IMR-90 (cell line): Measurements from ENCODE around the gene ATP6V0C. TPM values are rescaled to one million over a fixed set of nuclear protein-coding genes. Genes with fewer than 3 reads are reported as not detected.

Experiments used
- ATAC-seq: fragments of 200-7000 bp; cut with Tn5 transposase; 2 replicates; pipeline ENCODE4 v1.9.1; 2020; ENCODE audit warnings: low read depth, mild to moderate bottlenecking, moderate library complexity
- BruUV-seq: library from RNA; stranded (reverse); fragments of 400-500 nt; replicated peaks from 2 replicates; lab custom pipeline; 2021; lab: Mats Ljungman, UMichigan
- CTCF ChIA-PET: fragments of 300-600 bp; formaldehyde crosslinking; extraction: SDS; loops from one replicate; lab custom pipeline; 2021; ENCODE audit warnings: antibody characterized with exemption; lab: Yijun Ruan, JAX
- POLR2A ChIA-PET: fragments of 300-600 bp; sonication (Branson Sonifier 250); formaldehyde crosslinking; loops from one replicate; lab custom pipeline; 2022; ENCODE audit warnings: antibody characterized with exemption; ENCODE audit not compliant: unreplicated experiment; lab: Charles Lee
- DNase-seq: peaks from one replicate; pipeline ENCODE4 v3.0.0; 2013
- H2AFZ ChIP-seq: replicated peaks from 2 replicates; pipeline ENCODE3; 2013; ENCODE audit warnings: low read length, mild to moderate bottlenecking; ENCODE audit not compliant: poor library complexity
- H2AK5ac ChIP-seq: 2 replicates; pipeline ENCODE4 v1.6.1; 2013; ENCODE audit warnings: low read depth, low read length, inconsistent platforms
- H2AK9ac ChIP-seq: replicated peaks from 2 replicates; pipeline ENCODE3; 2013; ENCODE audit warnings: mild to moderate bottlenecking, low read depth, low read length, moderate library complexity; ENCODE audit not compliant: poor library complexity
- H2BK120ac ChIP-seq: 2 replicates; pipeline ENCODE4 v1.6.1; 2013; ENCODE audit warnings: low read depth, low read length, inconsistent platforms
- H2BK15ac ChIP-seq: 3 replicates; pipeline ENCODE4 v1.6.1; 2013; ENCODE audit warnings: low read depth, low read length, inconsistent platforms
- H2BK20ac ChIP-seq: 2 replicates; pipeline ENCODE4 v1.6.1; 2013; ENCODE audit warnings: low read depth, mild to moderate bottlenecking, inconsistent platforms, low read length, moderate library complexity
- H2BK5ac ChIP-seq: 2 replicates; pipeline ENCODE4 v1.6.1; 2013; ENCODE audit warnings: mild to moderate bottlenecking, low read depth, low read length, inconsistent platforms; ENCODE audit not compliant: poor library complexity, severe bottlenecking
- H3K14ac ChIP-seq: replicated peaks from 2 replicates; pipeline ENCODE4 v1.6.1; 2013; ENCODE audit warnings: low read depth, low read length, inconsistent platforms
- H3K18ac ChIP-seq: 2 replicates; pipeline ENCODE4 v1.6.1; 2013; ENCODE audit warnings: low read depth, low read length, control low read depth
- H3K23ac ChIP-seq: 2 replicates; pipeline ENCODE4 v1.6.1; 2013; ENCODE audit warnings: low read depth, low read length, inconsistent platforms
- H3K27ac ChIP-seq: 2 replicates; pipeline ENCODE4 v1.5.1; 2013; ENCODE audit warnings: mild to moderate bottlenecking, control low read depth, low read length; ENCODE audit not compliant: insufficient read depth
- H3K27me3 ChIP-seq: 2 replicates; pipeline ENCODE4 v1.6.1; 2013; ENCODE audit warnings: low read length; ENCODE audit not compliant: control insufficient read depth, insufficient read depth
- H3K36me3 ChIP-seq: 2 replicates; pipeline ENCODE4 v1.6.1; 2013; ENCODE audit warnings: low read length, mixed read lengths; ENCODE audit not compliant: control insufficient read depth, insufficient read depth
- H3K4ac ChIP-seq: 2 replicates; pipeline ENCODE4 v1.6.1; 2013; ENCODE audit warnings: low read depth, low read length, inconsistent platforms
- H3K4me1 ChIP-seq: 2 replicates; pipeline ENCODE4 v1.6.1; 2013; ENCODE audit warnings: low read length, mixed read lengths; ENCODE audit not compliant: control insufficient read depth, insufficient read depth
- H3K4me2 ChIP-seq: 2 replicates; pipeline ENCODE4 v1.6.1; 2013; ENCODE audit warnings: low read depth, mild to moderate bottlenecking, control low read depth, low read length, moderate library complexity
- H3K4me3 ChIP-seq: 2 replicates; pipeline ENCODE4 v1.5.1; 2013; ENCODE audit warnings: low read depth, mild to moderate bottlenecking, control low read depth, low read length, moderate library complexity; ENCODE audit not compliant: insufficient read depth
- H3K56ac ChIP-seq: 2 replicates; pipeline ENCODE4 v1.6.1; 2013; ENCODE audit warnings: low read length, inconsistent platforms; ENCODE audit not compliant: insufficient read depth; ENCODE audit errors: extremely low read depth
- H3K79me1 ChIP-seq, 2 experiments: 2 replicates each; pipeline ENCODE4 v1.6.1; 2013; ENCODE audit warnings: low read length in 2 of 2, inconsistent platforms in 1 of 2, low read depth in 1 of 2
- H3K9ac ChIP-seq: 2 replicates; pipeline ENCODE4 v1.6.1; 2013; ENCODE audit warnings: low read depth, low read length, control low read depth
- H3K9me1 ChIP-seq: 2 replicates; pipeline ENCODE4 v1.6.1; 2013; ENCODE audit warnings: low read length, inconsistent platforms; ENCODE audit not compliant: insufficient read depth
- H3K9me3 ChIP-seq: 2 replicates; pipeline ENCODE4 v1.6.1; 2013; ENCODE audit warnings: low read length; ENCODE audit not compliant: control insufficient read depth, insufficient read depth
- H4K20me1 ChIP-seq: 2 replicates; pipeline ENCODE4 v1.6.1; 2013; ENCODE audit warnings: low read length, inconsistent platforms; ENCODE audit not compliant: insufficient read depth
- H4K5ac ChIP-seq: 2 replicates; pipeline ENCODE4 v1.6.1; 2013; ENCODE audit warnings: mild to moderate bottlenecking, low read depth, low read length, control low read depth
- H4K8ac ChIP-seq, 2 experiments: 2 replicates each; pipeline ENCODE4 v1.6.1; 2013; ENCODE audit warnings: low read depth in 2 of 2, low read length in 2 of 2, control low read depth in 1 of 2, inconsistent platforms in 1 of 2
- H4K91ac ChIP-seq: 2 replicates; pipeline ENCODE4 v1.6.1; 2013; ENCODE audit warnings: low read depth, low read length, inconsistent platforms; ENCODE audit not compliant: insufficient read depth
- BHLHE40 ChIP-seq: fragments of 150-350 bp; IDR thresholded peaks from 2 replicates; pipeline ENCODE4 v1.6.1; 2016; ENCODE audit warnings: mild to moderate bottlenecking, low read depth, low read length
- CEBPB ChIP-seq: IDR thresholded peaks from 2 replicates; pipeline ENCODE4 v1.6.1; 2012; ENCODE audit warnings: low read depth, low read length, improper control_type of control experiment
- CHD1 ChIP-seq: IDR thresholded peaks from 2 replicates; pipeline ENCODE4 v1.6.1; 2012; ENCODE audit warnings: low read depth, low read length, improper control_type of control experiment
- CTCF ChIP-seq: conservative IDR thresholded peaks from 2 replicates; pipeline ENCODE4 v1.5.1; 2012; ENCODE audit warnings: mild to moderate bottlenecking, low read depth, low read length, improper control_type of control experiment
- ELK1 ChIP-seq: fragments of 150-350 bp; IDR thresholded peaks from 2 replicates; pipeline ENCODE4 v1.6.1; 2016; ENCODE audit warnings: low read depth, mild to moderate bottlenecking, low read length, moderate library complexity, borderline replicate concordance
- FOS ChIP-seq: fragments of 150-350 bp; IDR thresholded peaks from 2 replicates; pipeline ENCODE4 v1.6.1; 2016; ENCODE audit warnings: low read depth, low read length
- MAFK ChIP-seq: IDR thresholded peaks from 2 replicates; pipeline ENCODE4 v1.6.1; 2012; ENCODE audit warnings: low read depth, low read length, improper control_type of control experiment
- MAZ ChIP-seq: IDR thresholded peaks from 2 replicates; pipeline ENCODE4 v1.6.1; 2012; ENCODE audit warnings: low read depth, mild to moderate bottlenecking, low read length, improper control_type of control experiment, moderate library complexity, borderline replicate concordance
- MXI1 ChIP-seq: IDR thresholded peaks from 2 replicates; pipeline ENCODE4 v1.6.1; 2012; ENCODE audit warnings: low read depth, mild to moderate bottlenecking, low read length, moderate library complexity, borderline replicate concordance
- NFE2L2 ChIP-seq: fragments of 150-350 bp; IDR thresholded peaks from 2 replicates; pipeline ENCODE4 v1.6.1; 2016; ENCODE audit warnings: low read depth, mild to moderate bottlenecking, low read length
- RAD21 ChIP-seq: IDR thresholded peaks from 2 replicates; pipeline ENCODE4 v1.6.1; 2012; ENCODE audit warnings: low read length, improper control_type of control experiment
- RCOR1 ChIP-seq: IDR thresholded peaks from 2 replicates; pipeline ENCODE4 v1.6.1; 2012; ENCODE audit warnings: mild to moderate bottlenecking, low read length, improper control_type of control experiment; ENCODE audit not compliant: insufficient replicate concordance
- RFX5 ChIP-seq: IDR thresholded peaks from 2 replicates; pipeline ENCODE4 v1.8.0; 2012; ENCODE audit warnings: low read depth, mild to moderate bottlenecking, low read length, moderate library complexity
- SMC3 ChIP-seq: fragments of 150-350 bp; IDR thresholded peaks from 2 replicates; pipeline ENCODE4 v1.6.1; 2016; ENCODE audit warnings: low read depth, mild to moderate bottlenecking, antibody characterized with exemption, low read length, moderate library complexity
- USF2 ChIP-seq: fragments of 150-350 bp; IDR thresholded peaks from 2 replicates; pipeline ENCODE4 v1.6.1; 2017; ENCODE audit warnings: mild to moderate bottlenecking, antibody characterized with exemption, low read length, low read depth
- WGBS, 2 experiments: methylation state at CpG; one replicate each; pipeline versions ENCODE4 v1.1.5 to v1.1.7; 2013; ENCODE audit warnings: missing lambda C conversion rate in 2 of 2; ENCODE audit not compliant: insufficient read length in 1 of 2; ENCODE audit errors: extremely low coverage in 2 of 2; 5-methylcytosine and 5-hydroxymethylcytosine counted together
- dilution Hi-C: fragments of 300-500 bp; cut with HindIII; formaldehyde crosslinking; loops from one replicate; pipeline ENCODE4 v1.14.3; 2018; ENCODE audit warnings: low sequenced_read_pairs; ENCODE audit not compliant: unreplicated experiment
- in situ Hi-C: fragments of 300-500 bp; cut with MboI; formaldehyde crosslinking; loops from 3 replicates; pipeline ENCODE4 v1.14.3; 2019; ENCODE audit warnings: low sequenced_read_pairs, inconsistent platforms, mixed read lengths
- intact Hi-C: fragments of 100-400 bp; cut with micrococcal nuclease; formaldehyde crosslinking; loops from 2 replicates; pipeline ENCODE4 v1.10.0; 2022
- polyA plus RNA-seq, 3 experiments: library from polyadenylated mRNA; depleted of rRNA; stranded (reverse); fragments of >200 nt; gene quantifications; 2 replicates each; pipeline ENCODE4 v1.2.3, GENCODE V29; 2012; ENCODE audit warnings: low replicate concordance in 1 of 3
- total RNA-seq: library from RNA; depleted of rRNA; stranded (reverse); fragments of >200 nt; gene quantifications from 2 replicates; pipeline ENCODE4 v1.2.3, GENCODE V29; 2012

ATP6V0C gene
- total and polyA plus RNA-seq, 2 of the 4 experiments (the other 2 are of a cell fraction), result 8.4 to 107 TPM

- in situ Hi-C loops, result no loop called here
- Histone ChIP-seq H2BK20ac (no peak overlapping the region), H2AFZ (no peak overlapping the region), H2BK5ac (no peak overlapping the region), H3K23ac (peak overlapping the region; percentile 95), H3K4me3 (peak overlapping the region; percentile 93), H3K9me1 (peaks cover 19% of the 10 kb centered on the region), H3K27me3 (no peaks in the 10 kb centered on the region), H3K18ac (no peak overlapping the region), H3K9ac (peak overlapping the region; percentile 77), H2BK15ac (no peak overlapping the region), H3K36me3 (peaks cover 4% of the 10 kb centered on the region; the same call in 1 of the 2 replicates), H2AK9ac (peak overlapping the region; percentile 96), H3K56ac (no peak overlapping the region), H3K4me1 (peaks cover 19% of the 10 kb centered on the region), H3K9me3 (no peaks in the 10 kb centered on the region), H2BK120ac (no peak overlapping the region), H3K27ac (peak overlapping the region; percentile 57), H3K79me1 (peaks cover 0 to 54% of the 10 kb centered on the region in 2 experiments; a peak in 3 of 4 replicates), H4K5ac (no peak overlapping the region), H3K4me2 (peak overlapping the region; percentile 83), H4K8ac (no peak overlapping the region), H3K14ac (peak overlapping the region; percentile 76; the same call in 1 of the 2 replicates), H2AK5ac (peak overlapping the region; percentile 88), H3K4ac (no peak overlapping the region), H4K91ac (no peak overlapping the region), H4K20me1 (peaks cover 57% of the 10 kb centered on the region)
- no peak for ATAC-seq
- ChIA-PET CTCF (interaction anchor here (0.5 kb wide), 1 partner anchor 153 kb away, joined by 3 read pairs; no protein-coding TSS in a partner anchor), POLR2A (no interaction called here)
- WGBS, 2 experiments, result no CpG with 5 or more reads among the region's 14 CpGs
- dilution Hi-C loops, result no loop called here
- DNase-seq, result no peak
- no TSS peak for BruUV-seq
- intact Hi-C loops, result no loop called here
- no peak for TF ChIP-seq USF2
- no peak for TF ChIP-seq FOS
- TF ChIP-seq RAD21, result no peak
- no peak for TF ChIP-seq BHLHE40
- TF ChIP-seq CEBPB, result no peak
- no peak for TF ChIP-seq MAZ
- TF ChIP-seq MXI1, result no peak
- no peak for TF ChIP-seq CTCF
- TF ChIP-seq ELK1, result no peak
- no peak for TF ChIP-seq CHD1
- TF ChIP-seq RFX5, result no peak
- TF ChIP-seq RCOR1, result no peak
- no peak for TF ChIP-seq MAFK
- no peak for TF ChIP-seq SMC3
- no peak for TF ChIP-seq NFE2L2
These were observed 1.6 kb downstream of the ATP6V0C start for GRCh38 chr16:2515180-2515851.
